RCC 7860 (cell line): Measurements from ENCODE around the gene PRKCB.
"Not testable (repeated sequence)": the region's sequence is repeated elsewhere in the genome, so short reads cannot be mapped to it uniquely, and the experiment has no call there.

Source experiments
- DNase-seq: peaks from one replicate; pipeline ENCODE4 v3.0.0-alpha.2; 2015; ENCODE audit warnings: low spot score
- FAIRE-seq: peaks from 2 replicates; lab custom pipeline; 2012; peaks lifted over from hg19 to GRCh38; lab: Jason Lieb, UNC

The PRKCB gene

DNA sequence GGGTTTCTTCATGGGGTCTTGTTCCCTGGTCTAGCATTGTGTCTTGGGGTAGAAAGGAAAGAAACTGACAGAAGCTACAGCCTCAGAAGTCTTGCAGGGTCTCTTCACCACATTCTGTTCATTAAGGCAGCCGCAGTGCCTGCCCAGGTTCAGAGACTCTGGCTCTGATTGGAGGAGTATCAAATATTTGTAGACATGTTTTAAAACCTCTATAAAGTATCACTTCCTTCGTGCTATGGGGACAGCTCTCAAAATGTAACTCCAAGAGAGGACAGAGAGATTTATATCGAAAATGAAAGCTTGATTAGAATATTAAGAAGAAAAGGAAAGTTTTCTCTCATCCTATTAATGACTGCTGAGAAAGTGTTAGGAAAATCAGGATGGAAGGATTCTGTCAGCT lies 313.3 kb downstream of the PRKCB start:
- no peak for DNase-seq
- no peak for FAIRE-seq

DNA sequence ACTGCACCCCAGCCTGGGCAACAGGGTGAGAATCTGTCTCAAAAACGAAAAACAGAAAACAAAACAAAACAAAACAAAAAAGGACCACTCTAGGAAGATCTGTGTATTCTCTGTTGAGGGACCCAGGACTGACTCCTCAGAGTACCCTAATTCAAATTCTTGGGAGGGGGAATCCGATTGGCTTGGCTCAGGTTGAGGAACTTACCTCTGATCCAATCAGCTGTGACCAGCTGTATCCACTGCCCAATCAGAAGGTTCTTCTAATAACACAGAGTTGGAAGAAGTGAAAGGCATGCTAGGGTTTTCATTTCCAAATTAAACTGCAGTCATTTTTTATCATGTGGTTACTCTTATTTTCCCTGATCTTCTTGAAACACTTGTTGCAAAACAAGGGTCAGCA lies 314.5 kb downstream of the PRKCB start:
- DNase-seq (no peak), FAIRE-seq (no peak)

DNA sequence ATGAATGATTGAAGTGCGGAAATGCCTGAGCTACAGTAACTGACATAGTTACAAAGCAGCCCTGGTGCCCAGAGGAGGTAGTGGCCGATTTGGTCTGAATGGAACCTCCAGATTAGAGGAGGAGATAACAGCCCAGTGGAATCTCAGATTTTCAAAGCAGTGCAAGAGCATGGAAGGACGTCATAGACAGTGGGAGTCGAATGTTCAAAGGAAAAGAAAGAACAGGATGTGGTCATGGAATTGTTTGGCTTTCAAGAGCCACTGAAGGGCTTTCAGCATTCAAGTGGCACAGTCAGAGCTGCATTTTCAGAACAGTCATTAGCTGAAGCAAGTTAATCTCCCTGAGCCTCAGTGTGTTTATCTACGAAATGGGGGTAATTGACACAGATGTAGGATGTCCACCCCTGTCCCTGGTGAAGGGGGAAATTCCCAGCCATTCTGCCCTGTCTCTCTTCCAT lies 315.7 kb downstream of the PRKCB start:
- DNase-seq: no peak

DNA sequence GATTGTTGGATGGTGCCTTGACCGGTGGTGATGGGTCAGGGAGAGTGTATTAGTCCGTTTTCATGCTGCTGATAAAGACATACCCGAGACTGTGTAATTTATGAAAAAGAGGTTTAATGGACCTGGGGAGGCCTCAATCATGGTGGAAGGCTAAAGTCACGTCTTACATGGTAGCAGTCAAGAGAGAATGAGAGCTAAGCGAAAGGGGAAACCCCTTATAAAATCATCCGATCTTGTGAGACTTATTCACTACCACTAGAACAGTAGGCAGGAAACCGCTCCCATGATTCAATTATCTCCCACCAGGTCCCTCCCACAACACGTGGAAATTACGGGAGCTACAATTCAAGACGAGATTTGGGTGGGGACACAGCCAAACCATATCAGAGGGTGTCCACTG lies 316.3 kb downstream of the PRKCB start:
- DNase-seq, FAIRE-seq: not testable (repeated sequence)

More for the DNA sequence above, 315.7 kb downstream of the PRKCB start:
- no peak for FAIRE-seq

DNA sequence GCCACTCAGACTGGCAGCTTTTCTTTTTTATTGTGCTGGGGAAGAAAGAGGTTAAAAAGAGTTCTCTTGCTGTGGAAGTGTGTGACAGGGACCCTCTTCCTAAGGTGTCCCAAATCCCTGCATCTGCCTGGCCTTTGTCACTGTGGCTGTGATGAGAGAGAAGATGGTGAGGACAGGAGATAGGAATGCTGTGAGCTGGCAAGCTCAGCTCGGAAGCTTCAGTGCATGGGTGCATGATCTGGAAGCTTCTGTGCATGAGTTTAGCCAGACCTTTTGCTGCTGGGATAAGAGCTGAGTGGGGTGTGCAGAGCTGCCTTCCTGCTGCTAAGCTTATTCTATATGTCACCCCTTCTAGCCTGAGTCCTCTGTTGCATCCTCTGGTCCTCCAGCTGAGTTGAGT lies 317.0 kb downstream of the PRKCB start:
- no peak for FAIRE-seq

DNA sequence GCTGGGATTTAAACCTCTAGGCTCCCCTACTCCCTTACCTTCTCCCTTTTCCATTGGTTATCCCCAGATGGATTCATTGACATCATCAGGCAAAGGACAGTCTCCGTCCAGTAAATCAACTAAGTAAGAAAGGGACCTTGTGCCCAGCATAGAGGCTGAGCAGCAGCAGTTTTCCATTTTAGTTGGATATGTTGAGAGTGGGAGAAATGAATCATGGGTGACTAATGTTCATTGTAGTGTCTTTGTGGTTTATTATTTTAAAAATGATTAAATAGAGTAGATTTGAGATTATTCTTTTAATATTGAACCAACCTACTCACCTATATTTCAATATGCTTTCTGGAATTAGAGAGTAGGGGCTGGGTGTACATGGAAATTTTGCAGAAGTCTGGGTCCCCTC lies 321.0 kb downstream of the PRKCB start:
- DNase-seq (no peak), FAIRE-seq (no peak)

More for the DNA sequence above, 317.0 kb downstream of the PRKCB start:
- DNase-seq: no peak

DNA sequence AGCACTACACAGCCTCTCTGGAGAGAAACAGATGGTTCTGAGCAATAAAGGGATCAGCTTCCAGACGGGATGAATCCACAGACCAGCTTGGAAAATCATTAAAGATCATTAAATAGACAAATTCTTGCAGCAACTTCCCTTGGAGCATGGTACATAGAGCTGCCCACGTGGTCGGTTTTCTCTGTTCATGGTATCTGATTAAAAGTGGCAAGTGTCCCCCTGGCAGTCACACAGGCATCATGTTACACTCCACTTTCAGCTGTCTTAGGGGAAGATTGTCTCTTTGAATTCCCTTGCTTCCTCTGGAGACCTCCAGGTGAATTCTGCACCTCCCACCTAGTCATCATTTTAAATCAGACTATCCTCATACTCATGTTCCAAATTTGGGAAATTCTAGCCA lies 328.2 kb downstream of the PRKCB start:
- no peak for DNase-seq
- FAIRE-seq: no peak

DNA sequence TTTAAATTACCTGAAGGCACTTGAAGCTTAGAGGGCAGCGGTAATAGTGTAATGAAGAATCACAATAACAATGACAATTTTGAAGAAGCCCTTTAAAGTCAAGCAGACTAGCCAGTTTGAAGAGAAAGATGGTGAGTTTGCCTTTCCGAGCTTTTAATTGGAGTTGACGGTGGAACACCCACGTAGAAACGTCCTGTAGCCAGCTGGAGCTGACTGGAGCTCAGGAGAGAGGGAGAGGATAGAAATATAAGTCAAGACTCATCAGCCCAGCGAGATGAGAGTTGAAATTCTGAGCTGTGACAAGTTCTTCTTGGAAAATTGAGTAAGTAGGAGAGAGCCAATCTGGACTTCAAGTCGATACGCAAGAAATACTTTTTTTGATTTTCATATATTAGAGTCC lies 328.6 kb downstream of the PRKCB start:
- no peak for FAIRE-seq
- no peak for DNase-seq

DNA sequence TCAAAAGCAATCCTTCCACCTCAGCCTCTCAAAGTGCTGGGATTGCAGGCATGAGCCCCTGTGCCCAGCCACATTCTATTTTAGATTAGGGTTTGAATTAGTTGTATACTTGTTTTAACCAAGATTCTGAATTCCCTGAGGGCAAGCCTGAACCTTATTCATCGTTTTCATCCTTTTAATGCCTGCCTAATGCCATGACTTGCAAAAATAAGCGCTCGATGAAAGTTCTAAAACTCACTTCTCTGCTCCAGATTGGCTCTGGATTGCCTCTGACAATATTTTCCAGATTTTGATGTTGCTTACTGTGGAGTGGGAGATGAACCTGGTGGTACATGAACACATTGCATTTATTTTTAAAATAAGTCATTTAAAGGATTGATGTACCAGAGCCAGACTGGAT lies 329.5 kb downstream of the PRKCB start:
- FAIRE-seq: no peak

DNA sequence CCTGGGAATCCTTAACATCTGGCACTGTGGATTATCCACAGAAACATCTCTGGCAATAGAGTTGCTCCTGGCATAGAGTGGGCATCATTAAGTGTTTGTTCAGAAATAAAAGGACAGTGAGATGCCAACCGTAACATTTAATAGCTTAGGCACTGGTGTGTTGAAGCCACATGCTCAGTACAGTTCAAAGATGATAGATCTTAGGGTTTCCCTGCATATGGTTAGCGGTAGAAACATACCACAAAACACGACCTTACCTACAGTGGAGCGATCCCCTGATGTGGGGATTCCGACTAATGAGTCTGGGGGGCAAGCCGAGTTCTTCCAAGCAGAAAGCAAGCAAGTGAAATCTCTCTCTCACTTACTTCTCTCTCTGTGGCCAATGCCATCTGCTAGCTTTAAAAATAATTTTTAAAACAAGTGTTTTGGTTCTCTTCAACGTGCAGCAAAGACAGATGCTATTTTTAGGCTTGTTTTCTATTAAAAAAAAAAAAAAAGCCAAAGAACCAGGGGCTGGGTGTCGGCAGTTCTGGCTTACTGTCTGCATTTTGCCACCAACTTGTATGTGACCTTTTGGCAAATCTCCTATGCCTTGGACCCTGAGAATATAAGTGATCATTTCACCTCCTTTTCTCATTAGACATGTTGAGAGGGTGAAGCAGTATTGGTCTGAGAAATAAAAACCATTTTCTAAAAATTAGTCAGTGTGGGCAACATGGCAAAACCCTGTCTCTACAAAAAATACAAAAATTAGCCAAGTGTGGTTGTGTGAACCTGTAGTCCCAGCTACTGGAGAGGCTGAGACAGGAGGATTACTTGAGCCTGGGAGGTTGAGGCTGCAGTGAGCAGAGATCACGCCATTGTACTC lies 331.1 kb downstream of the PRKCB start:
- FAIRE-seq: no peak
- DNase-seq: no peak

More for the DNA sequence above, 329.5 kb downstream of the PRKCB start:
- DNase-seq: no peak

DNA sequence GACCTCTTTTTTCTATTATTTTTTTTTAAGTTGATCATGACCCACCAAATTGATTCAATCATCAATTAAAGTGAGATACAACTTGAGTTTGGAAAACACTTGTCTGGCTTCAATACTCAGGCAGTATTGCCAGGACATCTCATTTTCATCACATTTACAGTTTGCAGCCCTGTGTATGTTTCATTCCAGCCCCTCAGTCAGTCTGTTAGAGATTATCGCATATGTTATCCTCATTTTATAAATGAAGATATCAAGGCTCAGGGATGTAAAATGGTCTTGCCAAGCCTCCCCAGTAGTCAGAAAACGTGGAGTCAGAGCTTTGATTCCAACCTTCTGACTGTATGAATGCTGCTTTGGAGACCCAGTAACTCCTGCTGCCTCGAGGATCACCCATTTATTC lies 333.1 kb downstream of the PRKCB start:
- DNase-seq: no peak
- no peak for FAIRE-seq

DNA sequence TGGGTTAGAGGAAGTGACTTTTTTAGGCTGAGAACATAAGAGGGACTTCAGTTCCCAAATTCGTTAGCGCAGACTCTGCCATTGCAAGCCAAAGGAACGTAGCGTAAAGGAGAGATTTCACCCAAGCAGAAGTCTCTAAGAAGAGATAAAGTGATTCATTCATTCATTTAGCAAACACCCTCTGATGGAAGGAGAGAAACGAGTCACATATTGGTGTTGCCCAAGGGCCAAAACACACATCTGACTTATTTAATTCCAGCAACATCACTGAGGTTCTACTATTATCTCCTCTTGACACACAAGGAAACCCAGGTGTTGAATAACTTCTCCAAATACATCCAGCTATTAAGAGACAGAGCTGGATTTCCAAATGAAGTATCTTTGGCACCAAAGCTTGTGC lies 334.6 kb downstream of the PRKCB start:
- FAIRE-seq (no peak), DNase-seq (no peak)

DNA sequence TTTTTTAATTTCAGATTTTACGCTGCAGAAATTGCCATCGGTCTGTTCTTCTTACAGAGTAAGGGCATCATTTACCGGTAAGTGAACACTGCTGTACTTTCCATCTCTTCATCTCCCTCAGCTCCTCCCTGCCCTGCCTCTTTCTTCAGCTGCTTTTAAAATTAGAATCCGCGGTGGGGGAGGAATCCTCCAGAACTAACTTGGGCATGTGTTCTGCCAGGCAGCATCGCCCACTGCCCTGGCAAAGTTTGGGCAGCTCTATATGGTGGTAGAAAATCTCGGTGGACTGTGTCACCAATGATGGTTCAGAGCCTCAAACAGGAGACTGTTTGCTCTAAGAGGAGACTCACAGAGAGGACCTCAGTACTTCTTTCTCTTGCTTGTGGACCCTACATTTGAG lies 338.7 kb downstream of the PRKCB start:
- DNase-seq: no peak
- FAIRE-seq: no peak

DNA sequence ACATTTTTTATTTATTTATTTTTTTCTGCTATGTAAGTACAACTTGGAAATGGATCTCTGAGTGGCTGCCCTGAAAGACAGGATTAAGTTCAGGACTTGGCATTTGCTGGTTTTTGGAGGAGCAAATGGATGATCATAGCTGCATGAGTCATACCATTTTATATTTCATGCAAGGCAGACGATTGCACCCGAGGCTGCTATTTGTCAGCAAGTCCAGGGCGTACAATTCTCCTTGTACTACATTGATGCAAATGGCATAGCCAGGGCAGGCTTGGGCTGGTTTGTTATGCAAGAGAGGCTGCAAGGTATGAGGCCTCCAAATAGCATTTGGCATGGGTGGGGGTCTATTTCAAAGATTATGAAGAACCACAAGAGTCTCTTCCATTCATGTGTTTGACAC lies 339.2 kb downstream of the PRKCB start:
- FAIRE-seq: no peak
- DNase-seq: no peak

DNA sequence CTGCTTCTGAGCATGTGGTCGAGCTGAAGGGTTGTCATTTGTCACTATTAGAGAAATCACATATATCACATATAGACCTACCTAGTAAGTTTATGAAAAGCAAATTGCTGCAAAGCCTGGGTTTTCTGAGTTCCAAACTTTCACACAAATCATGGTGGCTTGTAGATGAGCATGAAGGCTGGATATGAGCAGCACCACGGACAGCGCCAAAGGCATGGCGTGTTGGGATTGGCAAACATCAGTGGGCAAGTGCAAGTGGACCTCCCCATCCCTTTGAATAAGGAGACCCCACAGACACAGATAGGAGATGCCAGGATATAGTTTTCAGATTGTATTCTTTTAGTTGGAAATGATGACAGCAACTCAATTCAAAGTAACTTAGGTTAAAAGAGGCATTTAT lies 342.7 kb downstream of the PRKCB start:
- FAIRE-seq: no peak
- no peak for DNase-seq

DNA sequence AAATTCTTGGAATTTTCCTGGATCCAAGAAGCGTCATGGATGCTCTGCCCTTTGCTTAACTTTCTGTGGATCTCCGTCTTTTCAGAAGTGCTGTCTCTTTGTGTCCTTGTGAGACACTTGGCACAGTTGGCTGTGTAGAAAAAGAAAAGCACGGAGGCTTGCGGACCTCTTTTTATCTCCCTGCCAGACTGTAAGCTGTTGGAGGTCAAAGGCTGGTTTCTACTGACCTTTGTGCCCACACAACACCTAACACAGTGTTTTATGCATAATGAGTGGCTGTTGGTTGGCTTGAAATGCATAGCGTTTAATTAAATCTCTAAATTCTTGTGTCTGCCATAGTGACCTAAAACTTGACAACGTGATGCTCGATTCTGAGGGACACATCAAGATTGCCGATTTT lies 344.7 kb downstream of the PRKCB start:
- FAIRE-seq (no peak), DNase-seq (no peak)

DNA sequence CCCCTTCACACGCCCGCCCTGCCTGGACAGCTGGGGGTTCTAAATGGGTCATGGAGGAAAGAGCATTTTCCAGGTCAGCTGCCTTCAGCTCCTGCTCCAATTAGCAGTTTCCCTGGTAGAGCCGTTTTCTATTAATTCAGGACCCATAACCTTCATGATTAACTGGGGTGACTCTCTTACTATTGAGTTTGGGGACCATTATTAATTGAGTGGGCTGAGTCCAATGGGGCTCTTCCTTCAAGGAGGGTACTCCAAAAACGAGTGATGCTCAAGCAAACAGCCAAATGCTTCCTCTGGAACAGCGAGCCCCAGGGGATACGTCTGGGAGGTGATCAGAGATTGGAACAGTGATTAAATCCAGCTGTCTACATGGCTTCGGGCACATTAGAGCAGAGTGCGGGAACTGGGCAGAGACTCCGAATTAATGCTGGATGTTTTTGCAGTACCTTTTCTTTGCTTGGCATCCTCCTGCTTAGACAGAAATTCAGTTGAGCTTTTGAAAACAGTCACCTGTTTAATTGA lies 352.3 kb downstream of the PRKCB start:
- FAIRE-seq: no peak
- DNase-seq: no peak

DNA sequence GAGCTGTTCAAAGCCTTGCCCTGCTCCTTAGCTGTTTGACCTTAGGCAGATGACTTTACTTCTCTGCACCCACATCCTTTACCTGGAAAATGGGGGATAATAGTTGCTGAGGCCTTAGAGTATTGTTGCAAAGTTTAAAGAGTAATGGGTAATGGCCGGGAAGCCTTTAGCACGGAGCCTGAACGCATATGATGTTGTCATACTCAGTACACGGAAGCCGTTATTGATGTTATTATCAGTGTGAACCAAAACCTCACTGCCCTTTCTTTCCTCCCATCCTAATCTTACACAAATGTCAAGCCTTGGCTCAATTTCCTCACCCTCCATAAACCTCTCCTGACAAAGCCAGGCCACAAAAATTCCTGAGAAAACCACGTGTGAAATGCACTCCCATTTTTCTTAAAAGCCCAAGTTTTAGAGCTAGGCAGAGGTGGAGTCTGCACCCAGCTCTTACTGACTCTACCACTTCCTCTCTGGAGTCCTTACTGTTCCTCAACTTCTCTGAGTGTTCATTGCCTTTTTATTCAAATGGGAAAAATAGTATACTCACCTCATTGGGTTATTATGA lies 353.1 kb downstream of the PRKCB start:
- DNase-seq: no peak
- FAIRE-seq: no peak

DNA sequence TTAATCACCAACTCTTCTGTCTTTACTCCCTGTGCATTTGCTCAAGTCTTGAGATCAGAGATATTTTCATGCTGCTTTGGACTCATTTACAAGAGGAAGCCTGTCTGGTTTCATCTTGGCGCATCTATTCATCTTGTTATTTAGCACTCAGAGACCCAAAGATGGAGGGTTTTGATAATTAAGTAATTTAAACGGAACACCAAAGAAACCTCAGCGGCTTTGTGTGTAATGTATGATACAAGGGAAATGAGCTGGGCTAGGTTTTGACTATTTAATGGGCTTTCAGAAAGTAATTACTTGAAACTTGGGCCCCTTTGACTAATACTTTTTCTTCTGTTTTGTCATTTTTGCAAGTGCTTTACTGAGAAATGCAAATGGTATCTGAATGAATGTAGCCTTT lies 354.2 kb downstream of the PRKCB start:
- no peak for FAIRE-seq

DNA sequence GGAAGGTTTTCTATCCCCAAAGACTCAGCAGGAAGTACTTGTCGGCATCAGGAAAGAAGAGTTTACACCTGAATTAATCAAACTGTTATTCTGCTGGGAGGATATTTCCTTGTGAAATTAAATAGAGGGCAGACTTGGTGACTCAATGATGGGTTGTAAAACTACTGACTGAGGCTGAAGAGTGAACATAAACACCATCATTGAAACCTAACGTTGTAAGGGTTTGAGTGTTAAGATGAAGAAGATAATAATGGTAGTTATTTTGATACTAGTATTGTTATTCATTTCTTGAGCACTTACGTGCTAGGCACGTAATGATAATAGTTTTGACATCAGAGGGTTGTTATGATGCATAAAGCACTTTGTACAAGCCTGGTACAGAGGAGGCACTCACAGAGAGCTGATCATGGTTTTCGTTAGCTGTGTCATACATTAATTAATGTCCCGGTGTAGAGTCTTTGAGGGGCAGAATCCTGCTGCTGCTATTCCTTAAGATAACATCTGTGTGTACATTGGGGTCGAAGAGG lies 356.2 kb downstream of the PRKCB start:
- DNase-seq (no peak), FAIRE-seq (no peak)

More for the DNA sequence above, 354.2 kb downstream of the PRKCB start:
- DNase-seq: no peak

DNA sequence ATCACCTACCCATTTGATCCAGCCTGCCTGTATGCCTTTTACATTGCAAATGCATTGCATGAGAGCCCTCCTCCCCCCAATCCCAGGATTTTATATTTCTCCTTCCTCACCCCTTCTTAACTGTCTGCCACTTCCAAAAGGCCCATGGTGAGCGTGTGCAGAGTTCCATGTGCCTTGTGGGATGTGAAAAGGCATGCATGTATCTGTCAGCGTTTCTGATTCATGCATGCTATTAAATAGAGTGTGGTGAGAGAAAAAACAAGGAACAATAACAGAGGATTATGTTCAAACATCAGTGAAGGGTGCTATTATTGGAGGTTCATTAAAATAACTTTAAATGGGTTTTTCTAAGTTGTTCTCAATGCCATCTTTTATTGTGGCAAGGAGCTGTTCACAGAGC lies 359.4 kb downstream of the PRKCB start:
- no peak for FAIRE-seq
- DNase-seq: no peak
